H1 (cell line): ENCODE data around the gene FASTK. TPM values are rescaled to one million over a fixed set of nuclear protein-coding genes. Genes with fewer than 3 reads are reported as not detected.
A peak's percentile ranks its signal among the peaks of the same experiment; 100 is the strongest.

Experiments
- CTCF ChIA-PET: fragments of 300-600 bp; sonication (Branson Sonifier 250); formaldehyde crosslinking; loops from one replicate; lab custom pipeline; 2021; ENCODE audit not compliant: partially characterized antibody; lab: Charles Lee
- POLR2A ChIA-PET: fragments of 300-600 bp; sonication (Branson Sonifier 250); formaldehyde crosslinking; loops from one replicate; lab custom pipeline; 2021; ENCODE audit warnings: inconsistent platforms; ENCODE audit not compliant: partially characterized antibody; lab: Charles Lee
- DNase-seq, 2 experiments: peaks; one replicate each; pipeline versions ENCODE4 v3.0.0 to v3.0.0-alpha.2; 2010 to 2022; ENCODE audit warnings: low spot score in 2 of 2, low read depth in 1 of 2, mixed read lengths in 1 of 2
- FAIRE-seq: peaks from 2 replicates; lab custom pipeline; 2011; peaks lifted over from hg19 to GRCh38; lab: Jason Lieb, UNC
- H2AFZ ChIP-seq: 2 replicates; pipeline ENCODE4 v1.8.1; 2012; ENCODE audit warnings: low read length, inconsistent platforms
- H2AK5ac ChIP-seq: 2 replicates; pipeline ENCODE4 v1.6.1; 2013; ENCODE audit warnings: low read depth, low read length
- H2BK120ac ChIP-seq: replicated peaks from 2 replicates; pipeline ENCODE3; 2013; ENCODE audit warnings: low read depth, low read length, inconsistent platforms
- H2BK12ac ChIP-seq: 2 replicates; pipeline ENCODE4 v1.6.1; 2013; ENCODE audit warnings: low read depth, low read length
- H2BK15ac ChIP-seq: 2 replicates; pipeline ENCODE4 v1.6.1; 2013; ENCODE audit warnings: low read length
- H2BK20ac ChIP-seq: 2 replicates; pipeline ENCODE4 v1.6.1; 2013; ENCODE audit warnings: low read length
- H2BK5ac ChIP-seq: 2 replicates; pipeline ENCODE4 v1.6.1; 2013; ENCODE audit warnings: low read depth, low read length
- H3K14ac ChIP-seq: 2 replicates; pipeline ENCODE4 v1.6.1; 2013; ENCODE audit warnings: inconsistent platforms; ENCODE audit not compliant: insufficient read length
- H3K18ac ChIP-seq: 2 replicates; pipeline ENCODE4 v1.6.1; 2013; ENCODE audit warnings: low read length; ENCODE audit errors: extremely low read depth
- H3K23ac ChIP-seq: 2 replicates; pipeline ENCODE4 v1.6.1; 2013; ENCODE audit warnings: inconsistent platforms; ENCODE audit not compliant: insufficient read length
- H3K23me2 ChIP-seq: 2 replicates; pipeline ENCODE4 v1.6.1; 2013; ENCODE audit warnings: low read depth, low read length
- H3K27ac ChIP-seq: 2 replicates; pipeline ENCODE4 v1.6.1; 2011; ENCODE audit warnings: low read depth, low read length, inconsistent platforms
- H3K27me3 ChIP-seq, 4 experiments: replicated peaks in 1 of 4; 1 replicate in 1 of 4; 2 replicates in 3 of 4; pipeline versions ENCODE4 v1.6.1 to v1.8.1; 2011 to 2013; ENCODE audit warnings: low read length in 3 of 4, mild to moderate bottlenecking in 3 of 4, inconsistent platforms in 2 of 4, mixed read lengths in 2 of 4, moderate library complexity in 1 of 4; ENCODE audit not compliant: control insufficient read depth in 3 of 4, insufficient read depth in 3 of 4; ENCODE audit errors: extremely low read depth in 1 of 4
- H3K36me3 ChIP-seq, 4 experiments: 2 replicates each; pipeline versions ENCODE4 v1.6.1 to v1.8.1; 2011 to 2013; ENCODE audit warnings: mild to moderate bottlenecking in 4 of 4, low read length in 3 of 4, moderate library complexity in 2 of 4, control low read depth in 1 of 4, inconsistent platforms in 1 of 4; ENCODE audit not compliant: insufficient read depth in 4 of 4, control insufficient read depth in 2 of 4
- H3K4ac ChIP-seq: replicated peaks from 2 replicates; pipeline ENCODE3; 2013; ENCODE audit warnings: low read length, low read depth, mixed read lengths, inconsistent platforms; ENCODE audit not compliant: insufficient read length
- H3K4me1 ChIP-seq, 4 experiments: replicated peaks in 1 of 4; 1 replicate in 1 of 4; 2 replicates in 3 of 4; pipeline versions ENCODE4 v1.6.1 to v1.8.1; 2011 to 2013; ENCODE audit warnings: low read length in 3 of 4, inconsistent platforms in 2 of 4, mixed read lengths in 1 of 4; ENCODE audit not compliant: insufficient read depth in 4 of 4, control insufficient read depth in 3 of 4
- H3K4me2 ChIP-seq, 2 experiments: 2 replicates each; pipeline versions ENCODE4 v1.6.1 to v1.8.1; 2011 to 2013; ENCODE audit warnings: low read depth in 2 of 2, low read length in 2 of 2, control low read depth in 1 of 2, inconsistent platforms in 1 of 2, mild to moderate bottlenecking in 1 of 2; ENCODE audit not compliant: insufficient read depth in 1 of 2
- H3K4me3 ChIP-seq, 4 experiments: fragments of 200-600, 300-600 bp in 1 of 4; sonication (generic), shearing (Covaris generic), sonication (Bioruptor Twin) in 1 of 4; 2 replicates each; pipeline versions ENCODE4 v1.5.1 to v1.8.1; 2011 to 2016; ENCODE audit warnings: low read length in 4 of 4, low read depth in 3 of 4, control low read depth in 2 of 4, inconsistent platforms in 2 of 4, mild to moderate bottlenecking in 2 of 4, mixed read lengths in 1 of 4, moderate library complexity in 1 of 4; ENCODE audit not compliant: insufficient read depth in 2 of 4; ENCODE audit errors: extremely low read depth in 1 of 4
- H3K56ac ChIP-seq: replicated peaks from 2 replicates; pipeline ENCODE3; 2013; ENCODE audit warnings: low read depth, mild to moderate bottlenecking, mixed read lengths, low read length, inconsistent platforms; ENCODE audit not compliant: insufficient read length
- H3K79me1 ChIP-seq: 2 replicates; pipeline ENCODE4 v1.6.1; 2013; ENCODE audit warnings: low read depth, low read length, control low read depth
- H3K79me2 ChIP-seq, 2 experiments: 2 replicates each; pipeline versions ENCODE4 v1.6.1 to v1.8.1; 2012 to 2013; ENCODE audit warnings: low read length in 2 of 2, mild to moderate bottlenecking in 2 of 2, inconsistent platforms in 1 of 2; ENCODE audit not compliant: insufficient read depth in 2 of 2, control insufficient read depth in 1 of 2
- H3K9ac ChIP-seq, 4 experiments: replicated peaks in 1 of 4; 1 replicate in 1 of 4; 2 replicates in 3 of 4; pipeline versions ENCODE4 v1.6.1 to v1.8.1; 2011 to 2013; ENCODE audit warnings: low read depth in 3 of 4, low read length in 3 of 4, control low read depth in 2 of 4, mild to moderate bottlenecking in 2 of 4, moderate library complexity in 2 of 4, inconsistent platforms in 1 of 4; ENCODE audit errors: extremely low read depth in 1 of 4
- H3K9me3 ChIP-seq, 2 experiments: 2 replicates each; pipeline versions ENCODE4 v1.6.1 to v1.8.1; 2012 to 2013; ENCODE audit warnings: mild to moderate bottlenecking in 2 of 2, moderate library complexity in 2 of 2, control low read depth in 1 of 2, inconsistent platforms in 1 of 2, low read depth in 1 of 2, low read length in 1 of 2, mixed read lengths in 1 of 2; ENCODE audit not compliant: insufficient read depth in 2 of 2
- H4K20me1 ChIP-seq, 2 experiments: replicated peaks in 1 of 2; 2 replicates each; pipeline versions ENCODE3 to v1.8.1; 2011 to 2013; ENCODE audit warnings: inconsistent platforms in 2 of 2, low read length in 2 of 2, mild to moderate bottlenecking in 1 of 2; ENCODE audit not compliant: insufficient read depth in 2 of 2, control insufficient read depth in 1 of 2
- H4K5ac ChIP-seq: 2 replicates; pipeline ENCODE4 v1.6.1; 2013; ENCODE audit warnings: low read length, low read depth, mixed read lengths, inconsistent platforms; ENCODE audit not compliant: insufficient read length
- H4K8ac ChIP-seq: 2 replicates; pipeline ENCODE4 v1.8.0; 2013; ENCODE audit warnings: mild to moderate bottlenecking, moderate library complexity, low read length, inconsistent platforms; ENCODE audit not compliant: insufficient read depth; ENCODE audit errors: extremely low read depth
- H4K91ac ChIP-seq: replicated peaks from 2 replicates; pipeline ENCODE3; 2013; ENCODE audit warnings: low read length, mixed read lengths, inconsistent platforms; ENCODE audit not compliant: insufficient read length
- ASH2L ChIP-seq: fragments of 200-600, 300-600 bp; sonication (generic); IDR thresholded peaks from one replicate; pipeline ENCODE4 v1.7.1; 2017; ENCODE audit warnings: low read length
- HDAC2 ChIP-seq, 2 experiments: fragments of 300-600 bp in 1 of 2; sonication (generic) in 1 of 2; IDR thresholded peaks; 2 replicates each; pipeline ENCODE4 v1.6.1; 2011 to 2012; ENCODE audit warnings: low read depth in 2 of 2, low read length in 2 of 2, mild to moderate bottlenecking in 2 of 2, moderate library complexity in 2 of 2, borderline replicate concordance in 1 of 2, inconsistent platforms in 1 of 2
- POLR2AphosphoS5 ChIP-seq: IDR thresholded peaks from 2 replicates; pipeline ENCODE4 v1.6.1; 2011; ENCODE audit warnings: low read depth, low read length
- WGBS, 2 experiments: shearing (Covaris generic) in 1 of 2; methylation state at CpG; one replicate each; pipeline versions ENCODE4 v1.1.6 to v1.1.7; 2013 to 2015; ENCODE audit warnings: low lambda C conversion rate in 2 of 2, mixed read lengths in 2 of 2, inconsistent platforms in 1 of 2, low coverage in 1 of 2, missing lambda C conversion rate in 1 of 2; ENCODE audit not compliant: insufficient replicate concordance in 2 of 2, insufficient coverage in 1 of 2, insufficient read length in 1 of 2; ENCODE audit errors: extremely low coverage in 1 of 2, missing lambda C conversion rate in 1 of 2; 5-methylcytosine and 5-hydroxymethylcytosine counted together
- polyA plus RNA-seq, 7 experiments: library from polyadenylated mRNA; depleted of rRNA in 3 of 7; stranded (reverse) in 5 of 7; unstranded in 2 of 7; fragments of >200 nt in 5 of 7; fragments of 200-250 nt in 2 of 7; gene quantifications; 1 replicate in 5 of 7; 2 replicates in 1 of 7; 4 replicates in 1 of 7; pipeline versions ENCODE4 v1.2.1 to v1.2.3, GENCODE V29; 2011 to 2013; ENCODE audit warnings: missing spikeins in 2 of 7, mixed read lengths in 2 of 7
- total RNA-seq: library from RNA; stranded (reverse); fragmentation: NEBNext Ultra II Directional; extraction: Animal tissue kit (Norgen Biotek cat#: 25700); gene quantifications from 2 replicates; pipeline ENCODE4 v1.2.1, GENCODE V29; 2021

Gene FASTK
- total and polyA plus RNA-seq, 2 of the 8 experiments (the other 6 are each of a cell fraction or from before 2014, with no cell fraction given) = 39.4 to 84.0 TPM

DNA sequence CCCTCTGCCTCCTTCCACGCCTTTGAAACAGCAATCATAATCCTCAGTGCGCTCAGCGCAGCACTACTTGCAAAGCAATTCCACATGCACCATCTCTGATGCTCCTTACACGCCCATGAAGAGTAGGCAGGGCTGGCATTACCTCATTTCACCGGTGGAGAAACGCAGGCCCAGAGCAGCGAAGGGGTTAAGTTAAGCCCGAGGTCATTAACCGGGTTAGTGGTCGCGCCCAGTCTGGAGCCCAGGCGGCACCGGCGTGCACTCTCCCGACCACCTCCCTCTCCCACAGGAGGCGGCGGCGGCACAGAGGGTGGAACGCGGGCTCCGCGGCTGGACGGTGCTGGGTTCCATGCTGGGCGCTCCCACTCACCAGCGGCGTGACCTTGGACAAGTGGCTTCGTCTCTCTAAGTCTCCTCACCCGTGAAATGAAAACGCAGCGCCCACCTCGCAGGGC, 515 bp downstream of the FASTK start:
- Histone ChIP-seq H3K14ac (no peak overlapping the region), H3K4me1 (peaks cover 0 to 37% (median 24%) of the 10 kb centered on the region in 4 experiments; a peak in 6 of 7 replicates), H3K9me3 (no peaks in the 10 kb centered on the region), H3K4me2 (peak overlapping the region; percentile 95 to 100), H2BK12ac (0 out of 2 replicates have a peak overlapping the region, but pooled peaks have one; percentile 17), H3K4me3 (peak overlapping the region; percentile 79 to 94 (median 88)), H3K27ac (peak overlapping the region; percentile 76), H3K79me1 (peaks cover 12% of the 10 kb centered on the region), H3K23ac (no peak overlapping the region), H3K36me3 (peaks cover 2 to 13% (median 11%) of the 10 kb centered on the region in 4 experiments), H4K5ac (peak overlapping the region; percentile 86), H4K20me1 (peaks cover 18 to 20% of the 10 kb centered on the region in 2 experiments), H4K91ac (peak overlapping the region; percentile 92), H3K27me3 (peaks cover 0 to 7% (median 5%) of the 10 kb centered on the region in 4 experiments; a peak in 5 of 7 replicates), H2BK15ac (peak overlapping the region; percentile 97), H3K56ac (peak overlapping the region; percentile 73), H3K4ac (peak overlapping the region; percentile 88), H2AFZ (no peak overlapping the region), H3K9ac (peak overlapping the region; percentile 86 to 89 (median 88)), H3K23me2 (peaks cover 21% of the 10 kb centered on the region), H3K79me2 (peaks cover 0 to 10% of the 10 kb centered on the region in 2 experiments; a peak in 1 of 4 replicates), H2BK20ac (no peak overlapping the region), H4K8ac (peak overlapping the region; percentile 93; the same call in 1 of the 2 replicates), H2BK120ac (peak overlapping the region; percentile 59), H2AK5ac (no peak overlapping the region), H3K18ac (peak overlapping the region; percentile 78), H2BK5ac (peak overlapping the region; percentile 71; the same call in 1 of the 2 replicates)
- FAIRE-seq = no peak
- ChIA-PET CTCF (interaction anchor here (1.3 to 6.0 kb wide), 5 partner anchors 16 to 62 kb away, joined by 3 to 81 read pairs (median 23); partner anchors contain the start of gene CDK5), POLR2A (interaction anchor here (0.8 to 4.9 kb wide), 15 partner anchors 9 to 83 kb away, joined by 3 to 77 read pairs (median 6); partner anchors contain the start of gene CDK5)
- TF ChIP-seq HDAC2 (IDR thresholded peaks at IDR 0.05; ENCODE audit: borderline replicate concordance in 1 of 2, low read depth in 2 of 2, low read length in 2 of 2) = no peak
- TF ChIP-seq POLR2AphosphoS5 = 0 out of 2 replicates have a peak, but pooled peaks have one; percentile 24
- no peak for TF ChIP-seq ASH2L
- DNase-seq = no peak
- 3% methylated on average over 22 of the region's 31 CpGs; no CpG with 5 or more reads in 1 of the 2 experiments for WGBS, 2 experiments
